GM23338 (cell line): Measurements from ENCODE around the gene HOXB6. TPM values are rescaled to one million over a fixed set of nuclear protein-coding genes. Genes with fewer than 3 reads are reported as not detected.

Source experiments
- ATAC-seq: fragments of 200-7000 bp; cut with Tn5 transposase; 3 replicates; pipeline ENCODE4 v1.9.1; 2020
- DNase-seq: peaks from one replicate; pipeline ENCODE4 v3.0.0-alpha.2; 2015; ENCODE audit warnings: low spot score
- H2AFZ ChIP-seq: fragments of 200-600 bp; sonication (generic); 2 replicates; pipeline ENCODE4 v1.8.0; 2016; ENCODE audit warnings: antibody characterized with exemption, mild to moderate bottlenecking, moderate library complexity
- H3F3A ChIP-seq: fragments of 200-600 bp; sonication (generic); replicated peaks from 2 replicates; pipeline ENCODE4 v1.8.0; 2017; ENCODE audit warnings: antibody characterized with exemption, mixed run types, low read depth
- H3K27ac ChIP-seq: fragments of 200-600 bp; sonication (generic); 2 replicates; pipeline ENCODE4 v1.6.1; 2016; ENCODE audit warnings: low read depth
- H3K27me3 ChIP-seq: fragments of 200-600 bp; sonication (generic); 2 replicates; pipeline ENCODE4 v1.8.0; 2016; ENCODE audit warnings: mild to moderate bottlenecking, mixed run types, moderate library complexity; ENCODE audit not compliant: insufficient read depth
- H3K36me3 ChIP-seq: fragments of 200-600 bp; sonication (generic); 2 replicates; pipeline ENCODE4 v1.8.0; 2016; ENCODE audit warnings: mild to moderate bottlenecking; ENCODE audit not compliant: insufficient read depth
- H3K4me1 ChIP-seq: fragments of 200-600 bp; sonication (generic); 2 replicates; pipeline ENCODE4 v1.8.0; 2016; ENCODE audit warnings: mild to moderate bottlenecking, moderate library complexity; ENCODE audit not compliant: insufficient read depth
- H3K4me2 ChIP-seq: fragments of 200-600 bp; sonication (generic); 2 replicates; pipeline ENCODE4 v1.7.1; 2017; ENCODE audit warnings: mixed run types
- H3K4me3 ChIP-seq: fragments of 200-600 bp; sonication (generic); 2 replicates; pipeline ENCODE4 v1.6.1; 2016; ENCODE audit warnings: mixed run types
- H3K79me2 ChIP-seq: fragments of 200-600 bp; sonication (generic); replicated peaks from 2 replicates; pipeline ENCODE4 v1.8.0; 2017; ENCODE audit warnings: mild to moderate bottlenecking; ENCODE audit not compliant: insufficient read depth
- H3K9me2 ChIP-seq: fragments of 200-600 bp; sonication (generic); 2 replicates; pipeline ENCODE4 v1.8.0; 2017; ENCODE audit not compliant: insufficient read depth
- H4K20me1 ChIP-seq: fragments of 200-600 bp; sonication (generic); replicated peaks from 2 replicates; pipeline ENCODE4 v1.8.0; 2017; ENCODE audit warnings: mild to moderate bottlenecking; ENCODE audit not compliant: insufficient read depth
- H3K27ac Mint-ChIP-seq: 2 replicates; pipeline ENCODE4 v1.8.0; 2020; ENCODE audit warnings: inconsistent platforms, mild to moderate bottlenecking, moderate library complexity, mixed read lengths
- H3K27me3 Mint-ChIP-seq: 3 replicates; pipeline ENCODE4 v1.8.0; 2022; ENCODE audit warnings: low read depth, mild to moderate bottlenecking, moderate library complexity, mixed read lengths, inconsistent platforms; ENCODE audit not compliant: insufficient read depth, poor library complexity
- H3K36me3 Mint-ChIP-seq: 3 replicates; pipeline ENCODE4 v1.8.0; 2021; ENCODE audit warnings: low read depth, mild to moderate bottlenecking, inconsistent platforms, moderate library complexity, mixed read lengths
- H3K4me1 Mint-ChIP-seq: 3 replicates; pipeline ENCODE4 v1.8.0; 2020; ENCODE audit warnings: mild to moderate bottlenecking, inconsistent platforms, mixed read lengths
- H3K4me3 Mint-ChIP-seq: 3 replicates; pipeline ENCODE4 v1.8.0; 2021; ENCODE audit warnings: moderate library complexity, mild to moderate bottlenecking, inconsistent platforms, mixed read lengths
- H3K9me3 Mint-ChIP-seq: 3 replicates; pipeline ENCODE4 v1.8.0; 2020; ENCODE audit warnings: moderate library complexity, mild to moderate bottlenecking, inconsistent platforms, mixed read lengths
- ETS1 ChIP-seq: IDR thresholded peaks from 2 replicates; pipeline ENCODE4 v1.6.1; 2016; ENCODE audit warnings: antibody characterized with exemption
- EZH2 ChIP-seq: fragments of 200-600 bp; sonication (generic); IDR thresholded peaks from one replicate; pipeline ENCODE4 v1.8.0; 2017; ENCODE audit warnings: antibody characterized with exemption, mild to moderate bottlenecking, low read depth; ENCODE audit not compliant: unreplicated experiment
- JUNB ChIP-seq: IDR thresholded peaks from one replicate; pipeline ENCODE4 v1.6.1; 2016; ENCODE audit warnings: antibody characterized with exemption; ENCODE audit not compliant: unreplicated experiment
- polyA plus RNA-seq: library from polyadenylated mRNA; unstranded; fragments of >200 nt; fragmentation: Nextera tagmentation; extraction: Ambion mirVana; gene quantifications from 2 replicates; pipeline ENCODE4 v1.2.1, GENCODE V29; 2016
- total RNA-seq: library from RNA; depleted of rRNA; stranded (reverse); fragments of >200 nt; shearing (Covaris generic); gene quantifications from 2 replicates; pipeline ENCODE4 v1.2.3, GENCODE V29; 2014
- TF ChIP-seq, protein P1 (sequence below), 2 experiments: fragments of 200-600 bp in 1 of 2; sonication (generic) in 1 of 2; conservative IDR thresholded peaks; 2 replicates each; pipeline versions ENCODE4 v1.5.1 to v1.6.1; 2016 to 2017; ENCODE audit warnings: antibody characterized with exemption in 2 of 2, low read depth in 2 of 2, mild to moderate bottlenecking in 2 of 2, moderate library complexity in 1 of 2

Gene HOXB6
- total and polyA plus RNA-seq, 2 experiments from 2014 or later, result not detected

- Histone ChIP-seq H3K4me2 (no peak overlapping the region; the same call in 1 of the 2 replicates), H3K4me3 (no peak overlapping the region), H3K9me2 (no peaks in the 10 kb centered on the region), H3F3A (peaks cover 61% of the 10 kb centered on the region), H2AFZ (no peak overlapping the region), H3K79me2 (no peaks in the 10 kb centered on the region), H4K20me1 (peaks cover 66% of the 10 kb centered on the region), H3K27me3 (peaks cover 100% of the 10 kb centered on the region), H3K36me3 (no peaks in the 10 kb centered on the region), H3K4me1 (peaks cover 53% of the 10 kb centered on the region), H3K27ac (no peak overlapping the region)
- ATAC-seq (peak; percentile 7; the same call in 2 of the 3 replicates), DNase-seq (no peak)
- Mint-ChIP-seq H3K4me1 (peaks cover 18% of the 10 kb centered on the region), H3K27ac (no peak overlapping the region), H3K36me3 (no peaks in the 10 kb centered on the region), H3K27me3 (peaks cover 68% of the 10 kb centered on the region), H3K9me3 (no peaks in the 10 kb centered on the region; the same call in 2 of the 3 replicates), H3K4me3 (no peak overlapping the region)
- TF ChIP-seq, protein P1, sequence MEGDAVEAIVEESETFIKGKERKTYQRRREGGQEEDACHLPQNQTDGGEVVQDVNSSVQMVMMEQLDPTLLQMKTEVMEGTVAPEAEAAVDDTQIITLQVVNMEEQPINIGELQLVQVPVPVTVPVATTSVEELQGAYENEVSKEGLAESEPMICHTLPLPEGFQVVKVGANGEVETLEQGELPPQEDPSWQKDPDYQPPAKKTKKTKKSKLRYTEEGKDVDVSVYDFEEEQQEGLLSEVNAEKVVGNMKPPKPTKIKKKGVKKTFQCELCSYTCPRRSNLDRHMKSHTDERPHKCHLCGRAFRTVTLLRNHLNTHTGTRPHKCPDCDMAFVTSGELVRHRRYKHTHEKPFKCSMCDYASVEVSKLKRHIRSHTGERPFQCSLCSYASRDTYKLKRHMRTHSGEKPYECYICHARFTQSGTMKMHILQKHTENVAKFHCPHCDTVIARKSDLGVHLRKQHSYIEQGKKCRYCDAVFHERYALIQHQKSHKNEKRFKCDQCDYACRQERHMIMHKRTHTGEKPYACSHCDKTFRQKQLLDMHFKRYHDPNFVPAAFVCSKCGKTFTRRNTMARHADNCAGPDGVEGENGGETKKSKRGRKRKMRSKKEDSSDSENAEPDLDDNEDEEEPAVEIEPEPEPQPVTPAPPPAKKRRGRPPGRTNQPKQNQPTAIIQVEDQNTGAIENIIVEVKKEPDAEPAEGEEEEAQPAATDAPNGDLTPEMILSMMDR (conservative IDR thresholded peaks at IDR 0.05; ENCODE audit: low read depth in 2 of 2), result peak in 1 of 2 experiments; percentile 29; a peak in 2 of 4 replicates
- TF ChIP-seq EZH2 (peak; percentile 88), ETS1 (no peak)
Measured at GRCh38 chr17:48561884-48562810, 42.6 kb downstream of the HOXB6 start.

- peaks cover 100% of the 10 kb centered on the region for H3K27me3 ChIP-seq
- H2AFZ ChIP-seq, result no peak overlapping the region
- Mint-ChIP-seq H3K4me3 (no peak overlapping the region), H3K27ac (no peak overlapping the region), H3K27me3 (peaks cover 87% of the 10 kb centered on the region), H3K4me1 (peaks cover 23% of the 10 kb centered on the region), H3K9me3 (no peaks in the 10 kb centered on the region; the same call in 2 of the 3 replicates), H3K36me3 (no peaks in the 10 kb centered on the region)
- H3K4me1 ChIP-seq, result peaks cover 47% of the 10 kb centered on the region
- 0 out of 2 replicates have a peak overlapping the region, but pooled peaks have one; percentile 30 for H3K4me3 ChIP-seq
- H4K20me1 ChIP-seq, result peaks cover 67% of the 10 kb centered on the region
- H3F3A ChIP-seq, result peaks cover 53% of the 10 kb centered on the region
- no peak overlapping the region for H3K27ac ChIP-seq
- ATAC-seq, result no peak
- no peaks in the 10 kb centered on the region for H3K9me2 ChIP-seq
- no peaks in the 10 kb centered on the region for H3K79me2 ChIP-seq
- no peak for DNase-seq
- H3K4me2 ChIP-seq, result peak overlapping the region; percentile 67
- H3K36me3 ChIP-seq, result no peaks in the 10 kb centered on the region
- TF ChIP-seq JUNB, result no peak
- TF ChIP-seq EZH2, result peak; percentile 67
- TF ChIP-seq, protein P1 (conservative IDR thresholded peaks at IDR 0.05; ENCODE audit: low read depth in 2 of 2), result 0 out of 4 replicates have a peak, but pooled peaks of 1 of the 2 experiments have one; percentile 2
Measured at GRCh38 chr17:48559840-48560817, 44.7 kb downstream of the HOXB6 start.
